Epithelial cell of proximal tubule (primary cell): ENCODE data around the gene NCKAP1. TPM values are rescaled to one million over a fixed set of nuclear protein-coding genes. Genes with fewer than 3 reads are reported as not detected.

Source experiments
- DNase-seq: peaks from one replicate; pipeline ENCODE4 v3.0.0-alpha.2; 2011; ENCODE audit warnings: low read depth
- H3K4me3 ChIP-seq: 2 replicates; pipeline ENCODE4 v1.5.1; 2011; ENCODE audit warnings: low read depth, mild to moderate bottlenecking, low read length
- total RNA-seq: library from RNA; depleted of rRNA; stranded (reverse); fragments of >200 nt; gene quantifications from 2 replicates; pipeline ENCODE4 v1.2.3, GENCODE V29; 2015
- TF ChIP-seq, protein P1 (sequence below): conservative IDR thresholded peaks from 2 replicates; pipeline ENCODE4 v1.5.1; 2012; ENCODE audit warnings: low read depth, mild to moderate bottlenecking, low read length

The NCKAP1 gene
- total RNA-seq, 1 donor from 2014 or later: 79.5 TPM

DNA sequence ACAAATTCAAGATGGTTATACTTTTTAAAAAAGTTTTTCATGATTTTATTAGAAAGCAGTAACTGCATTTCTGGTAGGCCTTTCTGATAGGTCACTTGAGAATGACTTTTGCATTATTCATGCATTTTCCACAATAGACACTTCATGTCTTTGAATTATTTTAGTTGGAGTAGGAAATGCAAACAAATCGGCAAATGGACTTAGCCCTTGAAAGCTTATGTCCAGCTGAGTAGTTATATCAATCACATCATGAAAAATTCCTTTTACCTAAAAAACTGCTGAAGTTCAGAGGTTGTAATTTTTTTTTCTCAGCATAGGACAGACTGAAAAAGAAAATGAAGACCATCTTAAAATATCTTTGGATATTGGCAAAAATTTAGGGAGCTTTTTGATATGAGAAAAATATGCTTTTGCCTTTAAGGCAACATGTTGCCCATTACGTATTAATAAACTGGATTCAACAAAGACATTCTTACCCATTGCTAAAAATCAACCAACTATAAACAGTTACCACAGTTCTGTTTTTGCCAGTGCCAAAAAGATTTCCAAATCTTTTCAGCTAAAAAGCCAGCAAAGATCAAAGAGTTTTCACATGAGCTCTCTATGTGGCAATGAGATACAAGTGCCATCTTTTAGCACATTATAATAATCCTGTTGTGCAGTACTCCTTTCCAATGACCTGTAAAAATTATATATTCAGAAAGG lies 126.3 kb downstream of the NCKAP1 start:
- no peak for DNase-seq
- TF ChIP-seq, protein P1, sequence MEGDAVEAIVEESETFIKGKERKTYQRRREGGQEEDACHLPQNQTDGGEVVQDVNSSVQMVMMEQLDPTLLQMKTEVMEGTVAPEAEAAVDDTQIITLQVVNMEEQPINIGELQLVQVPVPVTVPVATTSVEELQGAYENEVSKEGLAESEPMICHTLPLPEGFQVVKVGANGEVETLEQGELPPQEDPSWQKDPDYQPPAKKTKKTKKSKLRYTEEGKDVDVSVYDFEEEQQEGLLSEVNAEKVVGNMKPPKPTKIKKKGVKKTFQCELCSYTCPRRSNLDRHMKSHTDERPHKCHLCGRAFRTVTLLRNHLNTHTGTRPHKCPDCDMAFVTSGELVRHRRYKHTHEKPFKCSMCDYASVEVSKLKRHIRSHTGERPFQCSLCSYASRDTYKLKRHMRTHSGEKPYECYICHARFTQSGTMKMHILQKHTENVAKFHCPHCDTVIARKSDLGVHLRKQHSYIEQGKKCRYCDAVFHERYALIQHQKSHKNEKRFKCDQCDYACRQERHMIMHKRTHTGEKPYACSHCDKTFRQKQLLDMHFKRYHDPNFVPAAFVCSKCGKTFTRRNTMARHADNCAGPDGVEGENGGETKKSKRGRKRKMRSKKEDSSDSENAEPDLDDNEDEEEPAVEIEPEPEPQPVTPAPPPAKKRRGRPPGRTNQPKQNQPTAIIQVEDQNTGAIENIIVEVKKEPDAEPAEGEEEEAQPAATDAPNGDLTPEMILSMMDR: no peak
- no peak overlapping the region for H3K4me3 ChIP-seq

DNA sequence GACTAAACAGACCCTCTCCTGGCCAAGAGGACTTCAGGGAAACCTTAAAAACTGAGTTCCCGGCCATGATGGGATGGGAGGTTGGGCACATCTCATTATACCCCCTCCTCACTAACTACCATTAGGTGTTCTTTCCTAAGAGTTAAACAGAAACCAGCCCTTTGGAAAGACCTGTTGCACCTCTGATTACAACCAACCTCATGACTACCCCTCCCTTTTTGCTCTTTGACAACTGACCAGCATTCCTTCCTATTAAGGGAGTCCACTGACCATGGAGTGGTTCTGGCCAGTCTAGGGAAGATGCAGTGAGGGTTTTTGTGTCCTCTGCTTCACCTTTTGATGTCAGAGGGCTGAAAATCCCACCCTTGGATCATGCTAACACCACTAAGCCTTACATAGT lies 127.3 kb downstream of the NCKAP1 start:
- H3K4me3 ChIP-seq: no peak overlapping the region
- TF ChIP-seq, protein P1: no peak
- no peak for DNase-seq

DNA sequence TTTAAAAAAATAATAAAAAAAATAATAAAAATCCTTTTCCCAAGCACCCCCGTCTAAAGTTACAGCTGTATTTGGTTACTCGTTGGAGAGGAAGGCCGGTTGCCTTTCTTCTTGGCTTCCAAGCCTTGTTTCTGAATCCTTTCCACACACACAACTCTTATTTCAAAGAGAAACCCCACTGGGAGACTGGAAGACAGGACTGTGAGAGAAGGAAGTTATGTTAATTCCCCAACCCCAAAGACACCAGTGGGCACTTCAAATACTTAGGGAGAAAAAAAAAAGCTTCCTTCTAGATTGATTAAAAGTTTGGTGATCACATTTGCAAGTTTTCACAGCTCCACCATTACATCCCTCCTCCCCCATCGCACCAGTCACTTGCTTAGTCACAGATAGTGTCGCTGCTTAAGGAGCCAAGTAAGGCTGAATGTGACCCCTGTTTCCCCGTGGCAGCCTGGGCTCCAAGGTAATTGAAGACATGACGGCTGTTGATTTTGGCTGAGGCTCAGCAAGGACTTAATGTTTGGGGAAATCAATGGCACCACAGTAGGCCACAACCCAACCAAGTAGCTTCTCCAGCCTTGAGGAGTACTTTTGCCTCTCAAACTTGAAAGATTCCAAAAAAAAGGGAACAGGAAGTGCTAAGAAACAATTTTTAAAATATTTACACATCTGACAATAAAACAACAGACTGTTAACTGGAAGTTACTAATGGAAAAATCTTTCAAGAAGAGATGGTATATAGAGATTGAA lies 131.0 kb downstream of the NCKAP1 start:
- TF ChIP-seq, protein P1: no peak
- H3K4me3 ChIP-seq: no peak overlapping the region
- no peak for DNase-seq

DNA sequence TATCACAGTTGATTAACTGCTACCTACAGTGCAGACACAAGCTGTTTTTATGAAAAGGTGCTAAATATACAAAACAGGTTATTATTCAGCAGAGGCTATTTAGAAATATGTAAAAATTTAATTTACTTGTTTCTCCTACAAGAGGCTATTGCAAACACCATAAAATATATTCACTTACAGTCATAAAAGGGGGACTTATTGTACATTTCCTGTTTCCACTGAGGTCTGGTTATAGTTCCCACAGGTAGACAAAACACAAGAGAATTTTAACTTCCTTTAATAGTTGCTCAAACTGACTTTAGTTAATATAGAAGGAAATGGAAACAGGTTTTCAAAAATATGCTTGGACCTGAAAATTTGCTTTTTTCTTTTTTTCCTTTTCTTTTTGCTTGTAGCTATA lies 131.8 kb downstream of the NCKAP1 start:
- no peak for DNase-seq
- H3K4me3 ChIP-seq: no peak overlapping the region
- TF ChIP-seq, protein P1: no peak

DNA sequence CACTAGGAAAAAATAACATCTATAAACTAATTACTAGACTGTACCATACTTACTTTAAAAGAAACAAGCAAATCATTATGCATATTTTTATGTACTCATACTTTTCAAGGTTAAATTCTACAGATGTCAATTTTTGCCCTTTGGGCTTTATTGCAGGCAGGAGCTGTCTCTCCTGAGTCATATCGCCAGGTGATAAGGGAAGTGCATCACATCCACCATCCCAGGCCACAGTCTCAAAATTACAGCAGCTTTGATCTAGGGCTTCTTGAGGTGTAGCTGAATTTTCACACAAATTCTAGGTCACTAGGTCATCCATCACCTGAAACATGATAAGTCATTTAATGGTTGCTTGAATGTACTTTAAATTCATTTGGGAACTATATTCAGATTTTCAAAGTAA lies 133.4 kb downstream of the NCKAP1 start:
- no peak for DNase-seq
- no peak overlapping the region for H3K4me3 ChIP-seq
- TF ChIP-seq, protein P1: no peak

DNA sequence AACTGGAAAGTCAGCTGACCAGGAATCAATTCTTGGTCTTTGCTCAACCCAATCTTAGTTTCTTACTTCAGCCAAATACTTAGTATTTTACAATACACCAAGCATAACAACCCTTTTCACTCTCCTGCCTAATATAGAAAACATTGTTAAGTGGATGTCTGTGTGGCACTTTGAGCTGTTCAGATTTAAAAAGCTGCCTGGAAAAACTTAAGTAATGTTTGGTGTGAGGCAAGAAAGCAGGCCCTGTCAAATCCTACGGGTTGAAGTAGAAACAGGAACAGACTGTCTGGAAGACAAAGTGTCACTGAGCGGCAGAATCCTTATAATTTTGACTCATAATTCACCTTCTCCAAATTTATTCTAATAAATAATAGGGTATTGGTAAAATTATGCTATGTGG lies 134.7 kb downstream of the NCKAP1 start:
- TF ChIP-seq, protein P1: no peak
- DNase-seq: no peak
- no peak overlapping the region for H3K4me3 ChIP-seq

DNA sequence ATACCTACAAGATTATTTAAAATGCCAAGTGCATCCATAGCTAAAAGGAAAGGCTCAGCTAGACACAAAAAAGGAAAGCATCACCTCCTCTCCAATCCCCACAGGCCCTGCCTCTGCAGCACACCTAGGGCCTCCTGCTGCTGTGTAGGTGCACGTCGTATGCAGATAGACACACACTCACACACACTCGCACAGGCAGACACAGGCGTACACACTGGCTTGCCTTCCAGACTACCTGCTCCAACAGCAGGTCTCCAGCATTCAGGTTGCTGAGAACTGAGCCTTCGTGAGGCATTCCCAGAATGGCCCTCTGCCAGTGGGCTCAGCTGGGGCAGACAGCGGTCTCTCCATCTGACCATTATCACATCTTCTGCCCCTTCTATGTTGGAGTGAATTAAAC lies 136.5 kb downstream of the NCKAP1 start:
- DNase-seq: no peak
- H3K4me3 ChIP-seq: no peak overlapping the region
- TF ChIP-seq, protein P1: no peak
